ENCODE data around the gene FARP2.

The FARP2 gene

DNA sequence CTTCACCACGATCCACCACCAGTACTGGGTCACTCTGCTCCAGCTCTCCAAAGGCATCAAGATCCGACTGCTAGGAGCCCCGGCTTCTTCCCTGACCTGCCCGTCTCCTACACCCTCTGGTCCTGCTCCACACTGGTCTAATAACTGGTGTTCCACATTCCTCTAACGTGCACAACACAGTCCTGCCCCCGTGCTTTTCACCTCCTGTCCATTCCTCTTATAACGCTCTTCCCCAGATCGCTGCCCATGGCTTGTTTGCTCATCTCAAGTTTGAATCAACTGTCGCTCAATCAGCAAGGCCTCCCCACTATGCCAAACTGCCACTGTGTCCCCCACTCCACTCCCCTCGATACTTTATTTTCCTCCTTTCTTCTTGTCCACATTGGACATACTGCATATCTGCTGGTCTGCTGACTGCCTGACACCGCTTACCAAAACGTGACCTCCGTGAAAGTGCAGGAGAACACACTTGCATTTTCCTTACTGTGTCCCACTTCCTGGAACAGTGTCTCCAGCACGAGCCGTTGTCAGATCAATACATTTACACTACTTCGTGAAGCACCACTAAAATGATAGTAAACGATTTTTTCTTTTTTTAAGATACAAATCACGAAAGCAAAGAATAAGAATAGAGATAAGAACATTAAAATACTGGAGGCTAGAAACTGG lies 47.1 kb upstream of the FARP2 start:
- Histone ChIP-seq H4K20me1 (ENCODE audit: insufficient read depth, low read length) (no peaks in the 10 kb centered on the region), H3F3A (ENCODE audit: insufficient read depth, low read length) (no peaks in the 10 kb centered on the region), H3K79me2 (ENCODE audit: insufficient read depth, low read length) (peaks cover 29% of the 10 kb centered on the region), H3K36me3 (ENCODE audit: insufficient read depth, low read length) (peaks cover 8% of the 10 kb centered on the region; the same call in 1 of the 2 replicates), H3K4me2 (ENCODE audit: low read length) (no peak overlapping the region), H3K4me1 (ENCODE audit: insufficient read depth, low read length, severe bottlenecking) (peaks cover 29% of the 10 kb centered on the region), H3K27me3 (ENCODE audit: insufficient read depth, low read length) (no peaks in the 10 kb centered on the region), H2AFZ (ENCODE audit: low read length) (no peak overlapping the region), H3K9ac (ENCODE audit: low read length) (no peak overlapping the region), H3K9me3 (ENCODE audit: low read length) (no peaks in the 10 kb centered on the region), H3K4me3 (ENCODE audit: low read depth, low read length, poor library complexity, severe bottlenecking) (no peak overlapping the region), H3K27ac (ENCODE audit: low read depth, low read length, poor library complexity, severe bottlenecking) (no peak overlapping the region), H3K9me2 (ENCODE audit: low read depth, low read length) (no peaks in the 10 kb centered on the region)
- TF ChIP-seq EZH2 (IDR thresholded peaks at IDR 0.05; ENCODE audit: borderline replicate concordance, low read length) = no peak
- TF ChIP-seq, protein P1, sequence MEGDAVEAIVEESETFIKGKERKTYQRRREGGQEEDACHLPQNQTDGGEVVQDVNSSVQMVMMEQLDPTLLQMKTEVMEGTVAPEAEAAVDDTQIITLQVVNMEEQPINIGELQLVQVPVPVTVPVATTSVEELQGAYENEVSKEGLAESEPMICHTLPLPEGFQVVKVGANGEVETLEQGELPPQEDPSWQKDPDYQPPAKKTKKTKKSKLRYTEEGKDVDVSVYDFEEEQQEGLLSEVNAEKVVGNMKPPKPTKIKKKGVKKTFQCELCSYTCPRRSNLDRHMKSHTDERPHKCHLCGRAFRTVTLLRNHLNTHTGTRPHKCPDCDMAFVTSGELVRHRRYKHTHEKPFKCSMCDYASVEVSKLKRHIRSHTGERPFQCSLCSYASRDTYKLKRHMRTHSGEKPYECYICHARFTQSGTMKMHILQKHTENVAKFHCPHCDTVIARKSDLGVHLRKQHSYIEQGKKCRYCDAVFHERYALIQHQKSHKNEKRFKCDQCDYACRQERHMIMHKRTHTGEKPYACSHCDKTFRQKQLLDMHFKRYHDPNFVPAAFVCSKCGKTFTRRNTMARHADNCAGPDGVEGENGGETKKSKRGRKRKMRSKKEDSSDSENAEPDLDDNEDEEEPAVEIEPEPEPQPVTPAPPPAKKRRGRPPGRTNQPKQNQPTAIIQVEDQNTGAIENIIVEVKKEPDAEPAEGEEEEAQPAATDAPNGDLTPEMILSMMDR (IDR thresholded peaks at IDR 0.05; ENCODE audit: low read length) = no peak

DNA sequence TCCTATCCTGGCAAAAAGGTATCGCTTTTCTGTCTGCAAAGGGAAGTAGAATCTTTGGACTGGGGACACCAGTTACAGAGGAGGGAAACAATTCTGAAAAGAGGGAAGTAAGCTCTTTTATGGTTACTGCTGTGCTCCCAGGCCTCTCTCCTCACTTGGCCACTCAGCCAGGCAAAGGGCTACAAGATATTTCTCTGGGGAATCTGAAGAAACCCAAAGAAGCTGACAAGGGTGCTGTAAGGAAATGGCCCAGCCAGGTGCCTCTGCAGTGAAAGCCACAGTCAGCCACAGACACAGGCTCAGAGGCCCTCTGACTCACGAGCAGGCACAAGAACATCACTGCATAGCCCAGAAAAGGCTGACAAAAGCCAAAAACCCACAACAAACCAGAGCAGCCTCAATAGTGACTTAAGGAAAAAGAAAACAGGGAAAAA lies 46.4 kb upstream of the FARP2 start:
- Histone ChIP-seq H3K27ac (ENCODE audit: low read depth, low read length, poor library complexity, severe bottlenecking) (no peak overlapping the region), H3K4me2 (ENCODE audit: low read length) (no peak overlapping the region), H3K9ac (ENCODE audit: low read length) (no peak overlapping the region), H2AFZ (ENCODE audit: low read length) (no peak overlapping the region), H3K4me3 (ENCODE audit: low read depth, low read length, poor library complexity, severe bottlenecking) (no peak overlapping the region), H3K27me3 (ENCODE audit: insufficient read depth, low read length) (no peaks in the 10 kb centered on the region), H3F3A (ENCODE audit: insufficient read depth, low read length) (no peaks in the 10 kb centered on the region), H3K36me3 (ENCODE audit: insufficient read depth, low read length) (peaks cover 8% of the 10 kb centered on the region; the same call in 1 of the 2 replicates), H3K9me3 (ENCODE audit: low read length) (no peaks in the 10 kb centered on the region), H3K4me1 (ENCODE audit: insufficient read depth, low read length, severe bottlenecking) (peaks cover 36% of the 10 kb centered on the region), H4K20me1 (ENCODE audit: insufficient read depth, low read length) (no peaks in the 10 kb centered on the region), H3K79me2 (ENCODE audit: insufficient read depth, low read length) (peaks cover 29% of the 10 kb centered on the region), H3K9me2 (ENCODE audit: low read depth, low read length) (no peaks in the 10 kb centered on the region)
- no peak for TF ChIP-seq EZH2 (IDR thresholded peaks at IDR 0.05; ENCODE audit: borderline replicate concordance, low read length)
- TF ChIP-seq, protein P1 (IDR thresholded peaks at IDR 0.05; ENCODE audit: low read length) = no peak

DNA sequence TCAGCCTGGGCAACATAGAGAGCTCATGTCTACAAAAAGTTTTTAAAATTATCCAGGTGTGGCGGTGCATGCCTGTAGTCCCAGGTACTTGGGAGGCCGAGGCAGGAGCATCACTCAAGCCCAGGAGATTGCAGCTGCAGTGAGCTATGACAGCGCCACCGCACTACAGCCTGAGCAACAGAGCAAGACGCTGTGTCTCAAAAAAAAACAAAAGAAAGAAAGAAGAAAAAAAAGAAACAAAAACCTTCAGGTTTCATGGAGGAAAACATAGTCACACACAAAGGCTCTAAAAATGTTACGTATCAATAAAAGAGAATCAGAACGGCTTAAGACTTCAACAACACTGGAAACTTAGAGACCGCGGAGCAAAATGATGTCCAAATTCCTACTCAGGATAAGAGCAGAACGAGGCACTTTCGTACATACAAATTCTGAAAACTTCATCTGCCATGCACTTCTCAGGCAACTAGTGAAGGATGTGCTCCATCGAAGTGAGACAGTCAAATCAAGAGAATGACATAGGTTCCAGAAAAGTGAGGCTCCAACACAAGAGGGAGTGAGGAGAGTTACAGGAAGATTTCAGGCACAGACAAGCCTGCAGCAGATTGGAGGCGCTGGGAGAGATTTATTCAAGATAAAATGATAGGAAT lies 45.0 kb upstream of the FARP2 start:
- H3K4me2 ChIP-seq (ENCODE audit: low read length) = peak overlapping the region; percentile 32; the same call in 1 of the 2 replicates
- H3K4me1 ChIP-seq (ENCODE audit: insufficient read depth, low read length, severe bottlenecking) = peaks cover 36% of the 10 kb centered on the region
- no peaks in the 10 kb centered on the region for H3K9me2 ChIP-seq (ENCODE audit: low read depth, low read length)
- no peaks in the 10 kb centered on the region for H3K9me3 ChIP-seq (ENCODE audit: low read length)
- TF ChIP-seq EZH2 (IDR thresholded peaks at IDR 0.05; ENCODE audit: borderline replicate concordance, low read length) = no peak
- TF ChIP-seq, protein P1 (IDR thresholded peaks at IDR 0.05; ENCODE audit: low read length) = no peak; the same call in 1 of the 2 replicates
- peaks cover 8% of the 10 kb centered on the region; the same call in 1 of the 2 replicates for H3K36me3 ChIP-seq (ENCODE audit: insufficient read depth, low read length)
- no peaks in the 10 kb centered on the region for H3K27me3 ChIP-seq (ENCODE audit: insufficient read depth, low read length)
- no peaks in the 10 kb centered on the region for H3F3A ChIP-seq (ENCODE audit: insufficient read depth, low read length)
- H2AFZ ChIP-seq (ENCODE audit: low read length) = no peak overlapping the region
- no peak overlapping the region for H3K27ac ChIP-seq (ENCODE audit: low read depth, low read length, poor library complexity, severe bottlenecking)
- no peak overlapping the region; the same call in 1 of the 2 replicates for H3K9ac ChIP-seq (ENCODE audit: low read length)
- H3K79me2 ChIP-seq (ENCODE audit: insufficient read depth, low read length) = peaks cover 30% of the 10 kb centered on the region
- H3K4me3 ChIP-seq (ENCODE audit: low read depth, low read length, poor library complexity, severe bottlenecking) = no peak overlapping the region
- H4K20me1 ChIP-seq (ENCODE audit: insufficient read depth, low read length) = no peaks in the 10 kb centered on the region
